Stimulated activated CD8-positive, alpha-beta memory T cell treated with anti-CD3 and anti-CD28 coated beads, Interleukin-12 subunit alpha, Interleukin-12 subunit beta, amount 100 ng/mL, for 4 hours (primary cell): Measurements from ENCODE around the gene KIF25.

Experiments
- DNase-seq: peaks from one replicate; pipeline ENCODE4 v3.0.0-alpha.2; 2020; ENCODE audit warnings: low read depth

KIF25 gene

DNA sequence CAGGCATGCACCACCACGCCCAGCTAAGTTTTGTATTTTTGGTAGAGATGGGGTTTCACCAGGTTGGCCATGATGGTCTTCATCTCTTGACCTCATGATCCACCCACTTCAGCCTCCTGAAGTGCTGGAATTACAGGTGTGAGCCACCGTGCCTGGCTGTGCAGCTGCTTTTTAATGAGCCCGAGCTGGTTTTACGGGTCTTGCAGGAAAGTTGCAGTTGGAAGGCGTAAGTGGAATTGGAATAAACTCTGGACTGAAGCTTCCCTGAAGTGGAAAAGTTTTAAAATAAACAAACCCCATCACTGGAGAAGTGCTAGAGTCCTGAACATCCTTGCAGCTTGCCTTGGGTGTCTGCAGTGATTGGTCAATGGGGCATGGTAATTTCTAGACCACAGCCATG, 40.4 kb downstream of the KIF25 start:
- no peak for DNase-seq

DNA sequence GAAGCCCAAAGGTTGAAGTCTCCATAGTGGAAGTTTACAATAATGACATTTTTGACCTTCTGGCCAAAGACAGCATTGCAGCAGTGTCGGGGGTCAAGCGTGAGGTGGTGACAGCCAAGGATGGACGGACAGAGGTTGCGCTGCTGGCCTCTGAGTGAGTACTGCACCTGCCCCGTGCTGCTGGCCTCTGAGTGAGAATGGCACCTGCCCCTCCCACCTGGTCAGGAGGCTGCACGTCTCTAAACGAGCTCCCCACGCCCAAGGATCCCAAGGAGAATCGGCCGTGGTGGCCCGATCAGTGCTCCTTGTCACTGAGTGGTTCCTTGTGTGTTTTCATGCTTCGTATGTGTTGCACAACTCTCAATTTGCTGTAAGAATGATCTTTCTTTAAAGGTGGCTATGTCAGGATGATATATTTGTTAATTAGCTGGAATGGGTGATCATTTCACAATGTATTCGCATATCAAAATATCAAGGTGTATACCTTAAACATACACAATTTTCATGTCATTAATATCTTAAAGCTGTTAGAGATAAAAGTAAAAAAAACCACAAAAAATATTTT, 41.2 kb downstream of the KIF25 start:
- no peak for DNase-seq

DNA sequence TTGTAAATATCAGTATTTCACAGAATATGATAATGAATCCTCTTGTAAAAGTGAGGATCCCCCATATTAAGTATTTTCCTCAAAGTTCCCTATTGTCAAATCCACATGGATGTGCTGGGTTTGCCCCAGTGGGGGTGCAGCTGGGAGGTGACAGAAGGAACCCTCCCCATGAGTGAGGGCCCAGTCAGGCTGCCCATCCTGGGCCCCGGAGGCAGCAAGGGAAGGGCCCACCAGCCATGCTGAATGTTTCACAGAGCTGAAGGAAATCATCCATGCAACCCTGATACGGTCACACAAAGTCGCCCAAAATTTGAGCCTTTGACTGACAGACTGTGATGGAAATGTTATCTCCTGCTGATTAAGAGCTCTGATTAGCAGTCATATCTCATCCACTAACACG, 41.8 kb downstream of the KIF25 start:
- no peak for DNase-seq

DNA sequence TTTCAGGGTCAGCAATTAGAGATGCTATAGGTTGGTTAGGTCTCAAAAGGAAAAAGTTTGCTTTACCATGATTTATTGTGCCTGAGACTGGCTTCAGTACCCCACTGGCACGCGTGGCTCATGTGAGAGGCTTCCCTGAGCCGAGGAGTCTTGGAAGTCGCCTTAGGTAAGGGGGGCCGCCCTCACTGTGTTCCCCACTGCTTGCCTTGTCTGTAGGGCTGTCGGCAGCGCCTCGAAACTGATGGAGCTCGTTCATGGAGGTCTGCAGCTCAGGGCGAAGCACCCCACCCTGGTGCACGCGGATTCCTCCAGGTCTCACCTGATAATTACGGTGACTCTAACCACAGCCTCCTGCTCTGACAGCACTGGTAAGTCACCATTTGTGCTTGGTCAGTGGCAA, 42.4 kb downstream of the KIF25 start:
- DNase-seq, result no peak

DNA sequence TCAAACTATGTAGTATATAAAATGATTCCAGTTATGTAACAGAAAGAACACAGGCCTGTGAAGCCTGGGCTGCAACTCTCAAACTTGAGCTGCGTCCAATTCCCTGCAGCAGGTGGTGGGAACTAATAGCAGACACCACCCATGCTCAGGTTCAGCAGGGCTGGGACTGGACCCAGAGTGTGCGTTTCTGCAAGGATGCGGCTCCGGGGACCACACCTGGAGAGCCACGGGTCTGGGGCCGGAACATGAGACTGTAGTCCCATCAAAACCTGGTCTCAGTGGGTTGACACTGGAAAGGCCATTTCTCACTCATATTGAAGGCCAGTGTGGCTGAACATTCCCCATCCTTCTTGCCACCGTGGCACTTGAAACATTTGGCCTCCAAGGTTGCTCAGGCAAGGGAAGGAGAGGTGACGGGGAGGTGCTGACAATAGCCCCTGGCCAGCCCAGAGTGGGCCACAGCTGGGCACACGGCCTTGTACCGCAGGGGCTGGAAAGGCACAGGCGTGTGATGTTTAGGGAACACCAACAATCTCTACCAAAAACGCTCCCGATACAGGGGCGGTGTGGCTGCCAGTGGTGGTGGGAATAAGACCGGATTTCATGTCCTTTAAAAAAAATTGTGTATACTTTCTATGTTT, 43.5 kb downstream of the KIF25 start:
- DNase-seq, result no peak

DNA sequence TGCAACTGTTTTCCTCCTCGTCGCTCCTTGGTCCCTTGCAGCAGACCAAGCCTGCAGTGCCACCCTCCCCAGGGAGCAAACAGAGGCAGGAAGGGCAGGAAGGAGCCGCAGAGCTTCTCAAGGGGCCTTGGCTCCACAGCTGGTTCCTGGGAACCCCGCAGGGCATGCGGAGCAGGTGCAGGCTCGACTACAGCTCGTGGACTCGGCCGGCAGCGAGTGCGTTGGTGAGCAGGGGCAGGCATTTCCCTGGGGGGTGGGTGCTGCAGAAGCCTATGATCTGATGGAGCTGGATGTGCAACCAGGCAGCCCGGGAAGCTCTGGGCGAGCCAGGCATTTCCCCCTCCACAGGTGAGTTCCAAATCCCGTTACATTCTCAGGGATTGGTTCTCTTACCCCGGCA, 44.5 kb downstream of the KIF25 start:
- no peak for DNase-seq

DNA sequence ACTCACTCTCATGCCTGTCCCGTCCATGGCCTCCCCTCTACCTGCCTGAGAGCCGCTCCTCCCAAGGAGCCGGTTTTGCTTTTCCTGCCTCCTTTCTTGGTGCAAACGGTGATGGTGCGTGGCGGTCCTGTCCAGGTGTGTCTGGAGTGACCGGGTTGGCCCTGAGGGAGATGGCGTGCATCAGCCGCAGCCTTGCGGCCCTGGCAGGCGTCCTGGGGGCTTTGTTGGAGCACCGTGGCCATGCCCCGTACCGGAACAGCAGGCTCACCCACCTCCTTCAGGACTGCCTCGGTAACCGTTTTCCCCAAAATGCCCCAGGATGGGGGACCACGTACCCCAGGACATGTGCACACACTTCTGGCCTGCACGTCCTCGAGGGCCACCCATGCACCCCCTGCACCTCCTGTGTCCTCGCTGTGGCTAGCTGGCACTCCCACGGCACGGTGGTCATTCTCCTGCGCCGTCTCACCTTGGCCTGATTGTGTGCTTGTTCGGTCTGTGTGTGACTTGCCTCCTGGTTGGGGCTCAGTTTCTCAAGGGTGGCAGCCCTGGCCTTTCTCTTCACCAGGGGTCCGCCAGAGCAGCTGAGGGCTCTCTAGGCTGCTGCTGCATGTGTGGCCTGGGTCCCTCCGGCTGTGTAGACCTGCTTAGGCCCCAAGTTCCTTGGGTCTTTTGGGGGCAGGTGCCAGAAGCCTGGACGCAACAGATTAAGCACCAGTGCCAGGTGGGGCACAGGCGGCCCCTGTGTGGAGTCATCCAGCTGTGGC, 45.1 kb downstream of the KIF25 start:
- DNase-seq, result no peak

DNA sequence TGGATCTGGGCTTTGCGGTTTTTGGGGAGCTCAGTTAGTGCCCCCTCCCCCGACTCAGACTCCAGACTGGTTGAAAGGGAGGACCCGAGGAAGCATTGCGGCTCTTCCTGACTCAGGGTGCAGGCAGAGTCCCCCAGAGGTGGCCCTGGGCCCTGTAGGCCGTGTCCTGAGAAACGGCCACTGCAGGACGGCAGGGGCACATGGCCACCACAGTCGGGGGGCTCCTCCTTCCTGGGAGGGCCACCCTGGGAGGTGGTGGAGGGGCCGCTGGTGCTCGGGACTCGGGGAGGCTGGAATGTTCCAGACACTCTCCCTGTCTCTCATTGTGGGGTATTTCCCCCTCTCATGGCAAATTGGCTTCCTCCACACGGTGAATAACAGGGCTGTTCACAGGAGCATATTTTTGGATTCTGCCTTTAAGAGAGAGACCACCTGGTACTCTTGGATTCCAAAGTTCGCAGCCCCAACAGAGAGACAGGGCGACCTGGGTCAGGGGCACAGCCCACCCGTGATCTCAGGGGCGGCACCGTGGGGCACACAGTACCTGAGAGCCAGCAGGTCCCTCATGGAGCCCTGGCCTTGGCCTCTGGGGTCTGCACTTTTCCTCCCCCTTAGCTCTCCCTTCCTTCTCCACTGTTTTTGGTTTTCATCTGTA, 45.8 kb downstream of the KIF25 start:
- DNase-seq, result no peak

DNA sequence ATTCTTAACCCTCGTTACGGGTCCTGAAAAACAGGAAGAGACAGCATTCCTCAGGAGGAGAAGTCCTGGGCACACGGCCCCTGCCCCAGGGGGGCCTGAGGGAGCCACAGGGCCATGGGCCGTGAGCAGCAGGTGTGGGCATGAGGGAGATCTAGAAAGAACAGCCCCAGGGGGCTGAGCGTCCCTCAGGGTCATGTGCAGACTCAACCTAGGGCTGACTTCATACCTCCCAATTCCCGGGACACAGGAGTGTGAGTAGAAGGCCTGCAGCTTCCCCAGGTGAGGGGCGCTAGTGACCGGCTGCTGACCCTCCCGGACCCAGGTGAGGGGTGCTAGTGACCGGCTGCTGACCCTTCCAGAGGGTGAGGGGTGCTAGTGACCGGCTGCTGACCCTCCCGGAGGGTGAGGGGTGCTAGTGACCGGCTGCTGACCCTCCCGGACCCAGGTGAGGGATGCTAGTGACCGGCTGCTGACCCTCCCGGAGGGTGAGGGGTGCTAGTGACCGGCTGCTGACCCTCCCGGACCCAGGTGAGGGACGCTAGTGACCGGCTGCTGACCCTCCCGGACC, 46.5 kb downstream of the KIF25 start:
- DNase-seq, result no peak

DNA sequence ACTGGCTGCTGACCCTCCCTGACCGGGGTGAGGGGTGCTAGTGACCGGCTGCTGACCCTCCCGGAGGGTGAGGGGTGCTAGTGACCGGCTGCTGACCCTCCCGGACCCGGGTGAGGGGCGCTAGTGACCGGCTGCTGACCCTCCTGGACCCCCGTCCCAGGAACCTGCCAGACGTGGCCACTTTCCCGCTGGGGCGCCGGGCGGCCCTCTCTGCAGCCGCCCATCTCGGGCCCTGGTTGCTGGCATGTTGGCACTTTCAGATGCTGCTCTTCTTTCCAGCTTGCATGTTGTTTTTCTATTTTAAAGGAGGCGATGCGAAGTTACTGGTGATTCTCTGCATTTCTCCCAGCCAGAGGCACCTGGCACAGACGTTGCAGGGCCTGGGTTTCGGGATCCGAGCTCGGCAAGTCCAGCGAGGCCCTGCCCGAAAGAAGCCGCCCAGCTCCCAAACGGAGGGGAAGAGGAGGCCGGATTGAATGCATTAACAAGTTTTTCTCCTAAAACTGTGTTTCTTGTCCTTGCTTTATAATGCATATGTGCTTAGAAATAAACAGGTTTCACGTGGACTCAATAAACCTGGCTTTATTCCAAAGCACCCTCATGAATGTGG, 47.2 kb downstream of the KIF25 start:
- DNase-seq, result no peak

DNA sequence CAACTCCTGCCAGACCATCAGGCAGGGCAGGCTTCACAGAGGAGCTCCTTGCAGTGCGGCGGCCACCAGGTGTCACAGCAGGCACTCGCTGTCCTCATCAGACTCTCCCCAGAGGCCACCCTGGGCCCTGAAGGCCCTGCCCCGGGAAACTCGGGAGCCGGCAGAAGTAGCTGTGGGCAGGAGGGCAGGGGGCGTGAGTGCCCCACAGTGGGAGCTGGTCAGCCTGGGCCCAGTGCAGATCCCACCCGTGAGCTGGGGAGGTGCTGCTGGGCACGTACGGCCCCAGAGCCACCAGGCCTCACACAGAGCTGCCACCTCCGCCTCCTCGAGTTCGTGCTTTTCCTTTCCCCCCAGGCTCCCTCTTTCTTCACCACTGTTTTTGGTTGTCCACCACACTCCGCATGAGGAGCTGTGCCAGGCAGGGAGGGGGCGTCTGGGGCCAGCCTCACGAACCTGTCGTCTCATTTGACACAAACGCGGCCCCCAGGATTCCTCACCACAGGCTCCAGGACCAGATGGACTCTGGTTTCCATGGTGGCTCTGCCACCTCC, 47.7 kb downstream of the KIF25 start:
- no peak for DNase-seq

DNA sequence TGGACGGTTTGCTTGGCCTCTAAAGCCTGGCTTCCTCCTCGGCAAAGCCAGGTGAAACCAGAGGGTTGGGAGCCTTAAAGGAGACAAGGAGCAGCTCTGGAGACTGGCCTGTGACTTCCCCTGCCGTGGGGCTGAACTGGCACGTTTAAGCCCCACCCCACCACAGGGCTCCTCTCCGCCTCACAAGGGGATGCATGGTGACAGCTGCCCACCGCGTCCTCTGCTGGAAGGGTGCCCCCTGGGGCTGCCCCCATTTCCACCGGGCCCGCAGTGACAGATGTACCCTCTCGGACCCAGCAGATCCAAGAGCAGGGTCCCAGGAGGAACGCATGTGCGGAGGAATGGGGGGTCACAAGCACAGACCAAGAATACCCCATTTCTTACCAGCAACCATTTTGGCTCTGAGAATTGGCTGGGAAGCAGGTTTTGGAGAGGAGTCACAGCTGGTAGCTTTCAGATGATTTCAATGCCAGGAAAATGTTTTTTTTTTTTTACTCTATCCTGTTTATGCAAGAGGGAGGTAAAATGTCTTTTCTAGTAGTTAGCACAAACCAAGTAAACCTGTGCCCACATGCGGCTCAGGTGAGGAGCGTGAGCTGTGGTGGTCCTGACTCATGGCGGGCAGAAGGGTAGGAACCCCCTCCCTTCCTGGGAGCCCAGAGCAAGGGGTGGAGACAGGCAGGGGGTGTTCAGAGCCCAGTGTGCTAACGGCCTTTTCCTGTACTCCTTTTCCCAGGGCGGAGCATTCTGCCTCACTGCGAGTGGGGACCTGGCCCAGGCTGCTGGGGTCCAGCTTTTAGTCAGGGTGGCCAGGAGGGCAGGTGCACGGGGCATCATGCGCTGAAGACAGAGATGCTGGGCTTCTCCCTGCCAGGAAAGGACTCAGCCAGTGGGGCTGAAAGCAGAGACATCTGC, 48.5 kb downstream of the KIF25 start:
- no peak for DNase-seq

DNA sequence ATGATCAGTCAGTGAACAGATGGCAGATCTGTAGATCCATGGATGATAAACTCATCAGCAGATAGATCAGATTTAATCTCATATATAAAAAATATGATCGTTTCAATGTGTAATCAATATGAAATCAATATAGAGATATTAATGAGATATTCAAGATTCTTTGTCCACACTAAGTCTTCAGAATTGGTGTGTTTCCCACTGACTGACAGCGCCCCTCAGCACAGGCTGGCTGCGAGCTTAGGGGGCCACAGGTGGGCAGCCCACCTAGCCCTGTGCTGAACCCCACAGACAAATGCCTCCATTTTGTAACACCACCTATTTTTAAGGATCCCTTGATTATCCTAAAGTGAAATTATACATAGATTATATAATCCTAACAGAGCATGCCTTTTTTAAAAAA, 49.2 kb downstream of the KIF25 start:
- no peak for DNase-seq

DNA sequence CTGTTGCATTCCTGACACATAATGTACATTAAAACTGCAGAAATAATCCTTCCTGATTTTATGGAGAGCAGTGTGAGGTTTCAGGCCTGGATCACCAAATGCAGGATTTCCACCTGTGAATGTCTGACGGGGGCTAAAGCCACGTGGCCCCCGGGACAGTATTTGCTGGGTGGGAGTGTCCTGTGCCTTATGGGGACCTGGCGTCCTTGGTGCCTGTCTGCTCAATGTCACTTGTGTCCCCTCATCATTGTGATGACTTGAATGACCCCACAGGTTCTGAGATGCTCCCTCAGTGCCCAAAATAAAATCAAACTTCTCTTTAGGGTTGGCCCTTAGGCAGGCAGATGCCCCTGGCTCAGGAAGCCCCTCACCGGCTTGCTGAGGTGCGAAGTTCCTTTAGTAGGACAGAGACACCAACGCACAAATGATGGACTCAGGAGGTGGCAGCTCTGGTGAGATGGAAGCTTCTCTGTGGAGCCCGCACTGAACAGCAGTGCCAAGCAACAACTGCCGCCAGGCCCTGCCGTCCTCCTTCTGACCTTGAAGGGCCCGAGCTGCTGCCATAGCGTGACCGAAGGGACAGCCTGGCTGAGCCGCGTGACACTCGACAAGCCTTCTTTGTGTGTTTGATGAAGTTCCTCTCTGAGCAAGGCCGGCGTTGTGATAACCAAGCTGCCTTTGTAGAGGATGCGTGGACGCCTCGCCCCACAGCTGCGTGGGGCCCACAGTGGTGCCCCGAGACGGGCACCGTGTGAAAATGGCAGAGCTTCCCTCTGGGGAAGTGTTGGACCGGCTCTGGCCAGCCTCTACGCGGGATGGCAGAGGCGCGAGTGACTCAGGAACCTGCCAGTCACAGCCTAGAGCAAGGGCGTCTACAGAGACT, 50.6 kb downstream of the KIF25 start:
- no peak for DNase-seq

DNA sequence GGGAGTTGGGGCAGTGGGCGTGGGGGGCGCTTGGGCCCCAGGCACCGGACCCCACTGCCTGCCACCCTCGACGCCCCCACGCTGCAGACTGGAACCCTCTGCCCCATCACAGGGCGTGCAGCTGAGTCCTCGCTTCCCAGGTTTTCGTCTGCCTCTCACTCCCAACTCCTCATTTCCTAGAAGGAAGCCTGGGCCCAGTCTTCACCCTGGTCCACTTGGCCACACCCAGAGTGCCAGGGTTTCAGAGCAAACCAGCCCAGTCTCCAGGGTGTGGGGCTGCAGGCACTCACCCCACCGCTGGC, 51.2 kb downstream of the KIF25 start:
- no peak for DNase-seq

DNA sequence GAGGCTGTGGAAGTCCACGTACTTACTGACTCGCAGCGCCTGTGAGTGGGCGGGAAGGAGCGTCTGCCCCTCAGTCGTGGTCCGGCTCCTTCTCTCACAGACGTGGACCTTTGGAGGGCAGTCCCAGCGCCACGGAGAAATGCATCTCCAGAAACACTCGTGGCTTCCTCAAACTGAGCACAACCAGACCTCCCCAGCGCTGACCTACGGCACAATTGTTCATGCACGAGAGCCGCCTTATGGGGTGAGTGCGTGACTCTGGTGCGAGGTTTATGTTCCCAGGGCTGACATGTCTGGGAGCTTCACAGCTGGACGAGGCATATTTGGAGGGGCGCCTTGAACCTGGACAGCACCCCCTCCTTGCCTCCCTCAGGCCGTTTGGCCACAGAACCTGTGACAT, 51.8 kb downstream of the KIF25 start:
- no peak for DNase-seq

DNA sequence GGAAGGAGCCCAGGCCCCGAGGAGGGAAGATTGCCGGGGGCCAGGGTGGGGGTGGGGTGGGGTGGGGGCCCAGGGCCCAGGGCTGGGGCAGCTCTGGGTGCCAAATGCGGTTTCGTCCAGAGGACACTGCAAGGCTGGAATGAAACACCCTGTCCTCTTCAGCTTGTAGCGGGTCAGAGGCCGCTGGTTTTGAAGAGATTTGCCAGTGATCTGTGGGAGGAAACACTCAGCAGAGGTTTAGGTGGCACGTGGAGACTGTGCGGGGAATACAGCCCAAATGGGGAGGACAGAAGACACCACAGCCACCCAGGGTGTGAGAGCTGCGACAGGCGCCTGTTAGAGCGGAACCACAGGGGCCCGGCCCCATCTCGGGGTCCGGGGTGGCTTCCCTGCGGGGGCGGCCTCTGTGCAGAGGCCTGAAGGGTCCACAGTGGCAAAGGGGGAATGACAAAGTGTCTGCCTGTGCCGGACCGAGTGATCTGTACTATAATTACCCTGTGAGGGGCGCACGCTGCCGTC, 52.3 kb downstream of the KIF25 start:
- no peak for DNase-seq

DNA sequence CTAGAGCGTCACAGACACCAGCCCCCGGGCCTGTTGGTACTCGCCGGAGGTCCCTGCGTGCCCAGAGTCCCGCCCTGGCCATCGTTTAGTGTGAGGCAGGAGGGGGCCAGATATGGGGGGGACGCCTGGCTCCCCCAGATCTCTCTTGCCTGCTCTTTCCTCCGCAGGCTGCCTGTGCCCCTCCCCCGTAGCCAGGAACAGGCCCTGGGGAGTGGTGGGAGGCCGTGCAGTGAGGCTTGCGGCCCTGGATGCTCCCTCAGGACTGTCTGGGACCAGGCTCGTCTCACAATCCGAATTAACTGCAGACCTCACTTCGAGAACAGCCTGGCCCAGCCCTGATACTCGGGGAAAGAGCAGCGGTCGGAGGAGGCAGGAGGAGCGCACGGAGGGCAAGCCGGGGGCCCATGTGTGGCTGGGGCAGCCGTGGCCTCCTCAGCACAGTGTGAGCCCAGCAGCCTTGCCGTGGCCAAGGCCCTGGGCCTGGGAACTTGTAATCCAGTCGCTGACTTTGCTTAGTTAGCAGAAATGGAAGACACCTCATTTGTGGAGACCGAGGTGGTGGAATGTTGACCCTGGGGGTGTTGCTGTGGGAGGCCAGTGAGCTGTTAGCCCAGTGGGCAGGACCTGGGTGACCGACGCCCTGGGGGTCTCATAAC, 52.9 kb downstream of the KIF25 start:
- DNase-seq, result no peak

DNA sequence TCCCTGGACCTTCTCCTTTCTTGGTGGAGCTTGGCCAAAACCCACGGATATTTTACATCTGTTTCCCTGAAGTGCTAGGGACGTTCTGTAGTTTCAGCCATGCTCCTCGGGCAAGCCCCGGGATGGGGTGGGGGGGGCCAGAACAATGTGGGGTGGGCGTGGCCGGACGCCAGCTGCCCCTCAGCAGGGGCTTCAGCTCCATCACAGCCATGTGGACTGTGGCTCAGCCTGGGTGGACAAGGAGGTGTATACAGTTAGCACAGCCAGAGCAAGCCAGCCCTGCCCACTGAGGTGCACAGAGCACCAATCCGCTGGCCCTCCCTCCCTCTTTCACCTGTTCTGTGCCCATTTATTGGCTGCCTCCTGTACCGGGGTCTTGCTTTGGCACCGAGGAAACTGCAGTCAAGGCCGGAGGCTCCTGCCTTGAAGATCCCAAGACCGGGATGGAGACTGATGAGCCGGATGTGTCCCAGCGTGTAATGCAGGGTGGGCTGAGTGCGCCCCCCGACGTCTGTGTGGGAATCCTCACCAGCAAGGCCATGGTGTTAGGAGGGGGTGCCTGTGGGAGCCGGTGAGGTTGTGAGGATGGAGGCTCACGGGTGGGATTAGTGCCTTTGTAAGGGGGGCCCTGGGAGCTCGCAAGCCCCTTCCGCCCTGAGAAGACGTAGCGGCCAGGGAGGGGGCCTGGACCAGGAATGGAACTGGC, 53.6 kb downstream of the KIF25 start:
- DNase-seq, result no peak
